SK-N-SH (cell line): ENCODE data around the gene TM2D3. TPM values are rescaled to one million over a fixed set of nuclear protein-coding genes. Genes with fewer than 3 reads are reported as not detected.
A peak's percentile ranks its signal among the peaks of the same experiment; 100 is the strongest.

Experiments
- CTCF ChIA-PET: fragments of 300-600, 350-600 bp; formaldehyde crosslinking; extraction: SDS; loops from one replicate; lab custom pipeline; 2021; lab: Yijun Ruan, JAX
- POLR2A ChIA-PET: fragments of 350-600 bp; sonication (Branson Sonifier 250); formaldehyde crosslinking; extraction: SDS; loops from one replicate; lab custom pipeline; 2020; ENCODE audit warnings: antibody characterized with exemption, inconsistent platforms; lab: Yijun Ruan, JAX
- DNase-seq: peaks from one replicate; pipeline ENCODE4 v3.0.0; 2012
- H2AFZ ChIP-seq: fragments of 200-600 bp; sonication (generic); 2 replicates; pipeline ENCODE4 v1.8.1; 2016; ENCODE audit warnings: antibody characterized with exemption, mild to moderate bottlenecking, low read depth
- H3F3A ChIP-seq: fragments of 200-600 bp; sonication (generic); replicated peaks from 2 replicates; pipeline ENCODE3; 2016; ENCODE audit warnings: antibody characterized with exemption, mild to moderate bottlenecking; ENCODE audit not compliant: insufficient read depth
- H3K27ac ChIP-seq, 2 experiments: fragments of 200-500 bp in 1 of 2; fragments of 200-600 bp in 1 of 2; sonication (Bioruptor generic) in 1 of 2; sonication (generic), shearing (Covaris generic) in 1 of 2; 2 replicates each; pipeline versions ENCODE4 v1.5.1 to v1.6.1; 2014 to 2016; ENCODE audit warnings: low read depth in 2 of 2, inconsistent platforms in 1 of 2, low read length in 1 of 2, mild to moderate bottlenecking in 1 of 2, mixed read lengths in 1 of 2
- H3K27me3 ChIP-seq: fragments of 200-600 bp; sonication (generic), shearing (Covaris generic); 2 replicates; pipeline ENCODE4 v1.6.1; 2016; ENCODE audit warnings: mixed run types; ENCODE audit not compliant: insufficient read depth
- H3K36me3 ChIP-seq, 2 experiments: fragments of 200-500 bp in 1 of 2; fragments of 200-600 bp in 1 of 2; sonication (Bioruptor generic) in 1 of 2; sonication (generic) in 1 of 2; replicated peaks in 1 of 2; 2 replicates each; pipeline versions ENCODE3 to v1.5.1; 2014 to 2016; ENCODE audit warnings: low read length in 1 of 2, mild to moderate bottlenecking in 1 of 2; ENCODE audit not compliant: insufficient read depth in 2 of 2, control insufficient read depth in 1 of 2
- H3K4me1 ChIP-seq, 2 experiments: fragments of 200-500 bp in 1 of 2; fragments of 200-600 bp in 1 of 2; sonication (Bioruptor generic) in 1 of 2; sonication (generic), shearing (Covaris generic) in 1 of 2; 2 replicates each; pipeline versions ENCODE4 v1.5.1 to v1.6.1; 2014 to 2016; ENCODE audit warnings: low read depth in 1 of 2, low read length in 1 of 2, mixed run types in 1 of 2; ENCODE audit not compliant: insufficient read depth in 2 of 2, control insufficient read depth in 1 of 2
- H3K4me2 ChIP-seq: fragments of 200-600 bp; sonication (generic), shearing (Covaris generic); 2 replicates; pipeline ENCODE4 v1.6.1; 2017; ENCODE audit warnings: mixed run types
- H3K4me3 ChIP-seq, 2 experiments: fragments of 200-500 bp in 1 of 2; fragments of 200-600 bp in 1 of 2; sonication (Bioruptor generic) in 1 of 2; sonication (generic), shearing (Covaris generic) in 1 of 2; 2 replicates each; pipeline versions ENCODE4 v1.5.1 to v1.8.1; 2014 to 2016; ENCODE audit warnings: low read depth in 2 of 2, inconsistent platforms in 1 of 2, low read length in 1 of 2, mild to moderate bottlenecking in 1 of 2, mixed read lengths in 1 of 2, moderate library complexity in 1 of 2
- H3K79me2 ChIP-seq: fragments of 200-600 bp; sonication (generic); 2 replicates; pipeline ENCODE4 v1.8.1; 2017; ENCODE audit warnings: mild to moderate bottlenecking; ENCODE audit not compliant: insufficient read depth
- H3K9ac ChIP-seq: fragments of 200-600 bp; sonication (generic); 2 replicates; pipeline ENCODE4 v1.6.1; 2017; ENCODE audit warnings: mixed run types
- H3K9me2 ChIP-seq: fragments of 200-600 bp; sonication (generic); 2 replicates; pipeline ENCODE4 v1.6.1; 2017; ENCODE audit warnings: mixed run types
- H3K9me3 ChIP-seq: fragments of 200-600 bp; sonication (generic); 2 replicates; pipeline ENCODE4 v1.6.1; 2017; ENCODE audit warnings: mixed run types, mild to moderate bottlenecking, moderate library complexity
- H4K20me1 ChIP-seq: fragments of 200-600 bp; sonication (generic); 2 replicates; pipeline ENCODE4 v1.6.1; 2017; ENCODE audit warnings: mild to moderate bottlenecking, mixed run types; ENCODE audit not compliant: insufficient read depth
- EP300 ChIP-seq, 2 experiments: IDR thresholded peaks; 2 replicates each; pipeline versions ENCODE4 v1.4.0 to v1.6.1; 2012; ENCODE audit warnings: borderline replicate concordance in 1 of 2, low read depth in 1 of 2, low read length in 1 of 2
- FOSL2 ChIP-seq: IDR thresholded peaks from 2 replicates; pipeline ENCODE4 v1.4.0; 2012; ENCODE audit warnings: low read depth, mild to moderate bottlenecking, moderate library complexity, borderline replicate concordance
- GABPA ChIP-seq: IDR thresholded peaks from 2 replicates; pipeline ENCODE4 v1.4.0; 2012; ENCODE audit warnings: low read depth, mild to moderate bottlenecking
- GATA2 ChIP-seq: sonication (generic); formaldehyde crosslinking; IDR thresholded peaks from 2 replicates; pipeline ENCODE4 v1.5.0; 2020; ENCODE audit warnings: mild to moderate bottlenecking, missing genetic modification reagents
- JUND ChIP-seq: IDR thresholded peaks from 2 replicates; pipeline ENCODE4 v1.4.0; 2012
- MEF2A ChIP-seq: IDR thresholded peaks from 2 replicates; pipeline ENCODE4 v1.4.0; 2012; ENCODE audit warnings: low read depth, borderline replicate concordance
- MXI1 ChIP-seq: IDR thresholded peaks from 2 replicates; pipeline ENCODE4 v1.6.1; 2012; ENCODE audit warnings: mild to moderate bottlenecking, low read depth, low read length, improper control_type of control experiment
- POLR2AphosphoS5 ChIP-seq: IDR thresholded peaks from 2 replicates; pipeline ENCODE4 v1.6.1; 2012; ENCODE audit warnings: low read depth, low read length
- SMC3 ChIP-seq: IDR thresholded peaks from 2 replicates; pipeline ENCODE4 v1.6.1; 2012; ENCODE audit warnings: low read depth, low read length, improper control_type of control experiment
- TCF12 ChIP-seq: IDR thresholded peaks from 2 replicates; pipeline ENCODE4 v1.4.0; 2012
- TEAD4 ChIP-seq: IDR thresholded peaks from 2 replicates; pipeline ENCODE4 v1.4.0; 2012; ENCODE audit warnings: mild to moderate bottlenecking, borderline replicate concordance; ENCODE audit not compliant: insufficient read depth
- WGBS: methylation state at CpG from one replicate; pipeline ENCODE4 v1.1.6; 2017; ENCODE audit warnings: low lambda C conversion rate; 5-methylcytosine and 5-hydroxymethylcytosine counted together
- polyA plus RNA-seq, 3 experiments: library from polyadenylated mRNA; depleted of rRNA; stranded (reverse); fragments of >200 nt; gene quantifications; 2 replicates each; pipeline ENCODE4 v1.2.3, GENCODE V29; 2012
- TF ChIP-seq, protein P1 (sequence below): IDR thresholded peaks from 2 replicates; pipeline ENCODE4 v1.4.0; 2012; ENCODE audit warnings: low read depth, borderline replicate concordance

The TM2D3 gene
- polyA plus RNA-seq, 1 of the 3 experiments (the other 2 are of a cell fraction): 73.3 TPM

DNA sequence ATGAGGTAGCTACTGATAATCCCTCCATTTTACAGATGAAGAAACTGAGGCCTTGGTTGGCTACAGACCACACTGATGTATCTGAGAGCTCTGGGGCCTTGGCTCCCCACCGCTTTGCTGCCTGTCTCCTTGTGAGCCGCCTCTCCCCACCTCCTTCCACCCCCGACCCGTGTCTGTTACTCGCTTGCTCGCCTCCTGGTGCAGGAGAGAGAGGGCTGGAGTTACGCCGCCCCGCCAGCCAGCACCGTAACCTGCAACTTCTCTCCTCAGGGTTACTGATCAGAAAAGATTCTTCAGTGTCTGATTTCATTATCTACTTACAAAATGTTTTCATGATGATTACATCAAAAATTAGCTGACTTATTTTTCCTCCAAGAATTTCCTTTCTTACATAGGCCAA, 34.1 kb downstream of the TM2D3 start:
- H3K4me1 ChIP-seq: peaks cover 0 to 64% of the 10 kb centered on the region in 2 experiments; a peak in 2 of 4 replicates
- H3K4me3 ChIP-seq: no peak overlapping the region
- H2AFZ ChIP-seq: no peak overlapping the region
- no peak overlapping the region for H3K4me2 ChIP-seq
- H4K20me1 ChIP-seq: no peaks in the 10 kb centered on the region
- no peaks in the 10 kb centered on the region for H3K27me3 ChIP-seq
- no peak for DNase-seq
- POLR2A ChIA-PET: no interaction called here
- peak overlapping the region in 1 of 2 experiments; percentile 47; a peak in 2 of 4 replicates for H3K27ac ChIP-seq
- H3K9ac ChIP-seq: no peak overlapping the region
- H3K79me2 ChIP-seq: no peaks in the 10 kb centered on the region
- no peaks in the 10 kb centered on the region for H3K9me2 ChIP-seq
- no peaks in the 10 kb centered on the region for H3F3A ChIP-seq
- no peaks in the 10 kb centered on the region for H3K36me3 ChIP-seq
- WGBS: 92% methylated on average over 10 of the region's 10 CpGs
- TF ChIP-seq MEF2A: no peak
- TF ChIP-seq, protein P1, sequence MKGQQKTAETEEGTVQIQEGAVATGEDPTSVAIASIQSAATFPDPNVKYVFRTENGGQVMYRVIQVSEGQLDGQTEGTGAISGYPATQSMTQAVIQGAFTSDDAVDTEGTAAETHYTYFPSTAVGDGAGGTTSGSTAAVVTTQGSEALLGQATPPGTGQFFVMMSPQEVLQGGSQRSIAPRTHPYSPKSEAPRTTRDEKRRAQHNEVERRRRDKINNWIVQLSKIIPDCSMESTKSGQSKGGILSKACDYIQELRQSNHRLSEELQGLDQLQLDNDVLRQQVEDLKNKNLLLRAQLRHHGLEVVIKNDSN: no peak
- no peak for TF ChIP-seq TCF12
- no peak for TF ChIP-seq EP300 (IDR thresholded peaks at IDR 0.05; ENCODE audit: borderline replicate concordance in 1 of 2, low read depth in 1 of 2, low read length in 1 of 2)
- no peak for TF ChIP-seq JUND
- TF ChIP-seq SMC3: no peak
- TF ChIP-seq, all 33 proteins: peak for 0
- CTCF ChIA-PET: interaction anchor here (1.2 to 2.5 kb wide), 3 partner anchors 22 to 117 kb away, joined by 3 to 8 read pairs (median 6); no protein-coding TSS in a partner anchor
- peaks cover 3% of the 10 kb centered on the region for H3K9me3 ChIP-seq

DNA sequence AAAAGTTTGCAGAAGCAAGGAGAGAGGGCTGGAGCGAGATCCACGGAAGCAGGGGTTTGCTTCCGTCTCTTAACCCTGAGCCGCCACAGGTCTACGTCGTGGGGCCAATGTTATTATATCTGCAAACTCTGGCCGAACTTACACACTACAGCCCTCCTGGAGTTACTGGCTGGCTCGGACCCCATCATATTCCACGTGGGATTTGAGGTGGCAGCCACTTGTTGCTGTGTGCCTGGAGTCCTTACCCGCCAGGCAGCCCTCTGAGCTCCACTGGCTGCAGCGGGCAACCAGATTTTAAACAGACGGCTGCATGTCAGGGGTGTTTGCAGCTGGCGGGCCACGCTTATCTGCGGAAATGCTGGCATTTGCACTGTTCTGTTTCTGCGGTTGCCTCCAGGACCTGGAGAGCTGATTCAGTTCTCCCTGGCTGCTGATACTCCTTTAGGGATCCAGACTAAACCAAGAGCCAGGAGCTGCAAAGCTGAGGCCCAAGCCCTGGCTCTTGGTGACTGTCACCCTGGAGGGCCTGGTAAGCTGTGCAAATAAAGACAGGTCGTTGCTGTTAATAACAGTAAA, 34.7 kb downstream of the TM2D3 start:
- Histone ChIP-seq H3K4me3 (no peak overlapping the region), H2AFZ (no peak overlapping the region), H3K4me2 (no peak overlapping the region), H3K4me1 (peaks cover 0 to 70% of the 10 kb centered on the region in 2 experiments; a peak in 2 of 4 replicates), H3F3A (no peaks in the 10 kb centered on the region), H3K9ac (no peak overlapping the region), H4K20me1 (no peaks in the 10 kb centered on the region), H3K79me2 (no peaks in the 10 kb centered on the region), H3K27ac (peak overlapping the region in 1 of 2 experiments; percentile 47; a peak in 2 of 4 replicates), H3K36me3 (no peaks in the 10 kb centered on the region), H3K27me3 (no peaks in the 10 kb centered on the region), H3K9me3 (no peaks in the 10 kb centered on the region), H3K9me2 (no peaks in the 10 kb centered on the region)
- no peak for TF ChIP-seq GABPA
- TF ChIP-seq POLR2AphosphoS5: no peak
- TF ChIP-seq MEF2A: no peak
- TF ChIP-seq GATA2: no peak
- TF ChIP-seq MXI1: no peak
- no peak for TF ChIP-seq TEAD4
- no peak for TF ChIP-seq FOSL2
- 90% methylated on average over 8 of the region's 17 CpGs for WGBS
- ChIA-PET CTCF (interaction anchor here (1.2 to 2.5 kb wide), 3 partner anchors 23 to 116 kb away, joined by 3 to 8 read pairs (median 6); no protein-coding TSS in a partner anchor), POLR2A (no interaction called here)
- peak; percentile 44 for DNase-seq
